Chondrocyte (in vitro differentiated cells): Measurements from ENCODE around the gene SMIM32. TPM values are rescaled to one million over a fixed set of nuclear protein-coding genes. Genes with fewer than 3 reads are reported as not detected.

Source experiments
- DNase-seq: peaks from one replicate; pipeline ENCODE4 v3.0.0; 2021; ENCODE audit warnings: mixed read lengths, low spot score
- H3K27ac Mint-ChIP-seq: one replicate; pipeline ENCODE4 v1.8.0; 2021; ENCODE audit warnings: mild to moderate bottlenecking, moderate library complexity, mixed read lengths; ENCODE audit not compliant: unreplicated experiment
- H3K27me3 Mint-ChIP-seq: 2 replicates; pipeline ENCODE4 v1.8.0; 2021; ENCODE audit warnings: low read depth, mixed read lengths
- H3K36me3 Mint-ChIP-seq: 2 replicates; pipeline ENCODE4 v1.8.0; 2021; ENCODE audit warnings: low read depth, mixed read lengths
- H3K4me1 Mint-ChIP-seq: 2 replicates; pipeline ENCODE4 v1.8.0; 2021; ENCODE audit warnings: low read depth, mild to moderate bottlenecking, mixed read lengths
- H3K4me3 Mint-ChIP-seq: one replicate; pipeline ENCODE4 v1.8.0; 2021; ENCODE audit warnings: mild to moderate bottlenecking, moderate library complexity, mixed read lengths; ENCODE audit not compliant: unreplicated experiment
- H3K9me3 Mint-ChIP-seq: 2 replicates; pipeline ENCODE4 v1.8.0; 2021; ENCODE audit warnings: low read depth, mixed read lengths
- CTCF ChIP-seq: fragments of 200-600 bp; sonication (generic); IDR thresholded peaks from 2 replicates; pipeline ENCODE4 v1.5.0; 2021; ENCODE audit warnings: antibody characterized with exemption, mild to moderate bottlenecking, moderate library complexity
- total RNA-seq: library from RNA; stranded (reverse); gene quantifications from 3 replicates; pipeline ENCODE4 v1.2.1, GENCODE V29; 2021

SMIM32 gene
- total RNA-seq, 1 donor from 2014 or later: not detected

DNA sequence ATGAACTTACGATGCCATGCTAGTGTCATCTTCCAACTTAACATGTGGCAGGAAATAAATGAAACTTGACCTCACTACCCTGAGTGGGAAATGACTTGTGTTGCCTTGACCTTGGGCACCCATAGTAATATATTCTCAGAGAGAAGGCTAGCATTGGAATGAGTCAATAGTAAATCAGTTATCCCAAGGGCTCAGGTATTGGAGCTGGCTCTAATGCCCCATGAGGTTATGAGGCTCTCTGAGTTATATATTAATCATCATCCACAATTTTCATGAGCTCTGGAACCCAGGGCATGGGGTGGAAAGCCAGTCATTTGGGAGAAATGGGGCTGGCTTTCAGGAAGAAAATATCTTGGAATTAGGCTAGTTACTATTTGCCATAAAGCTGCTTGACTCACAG, 42.4 kb upstream of the SMIM32 start:
- H3K9me3 Mint-ChIP-seq: no peaks in the 10 kb centered on the region
- H3K4me1 Mint-ChIP-seq: no peaks in the 10 kb centered on the region
- no peak overlapping the region for H3K4me3 Mint-ChIP-seq
- no peak for DNase-seq
- no peak for TF ChIP-seq CTCF
- no peak overlapping the region for H3K27ac Mint-ChIP-seq
- H3K36me3 Mint-ChIP-seq: peaks cover 1% of the 10 kb centered on the region
- peaks cover 38% of the 10 kb centered on the region for H3K27me3 Mint-ChIP-seq

- no peak for DNase-seq
- Mint-ChIP-seq H3K4me3 (no peak overlapping the region), H3K36me3 (no peaks in the 10 kb centered on the region), H3K9me3 (no peaks in the 10 kb centered on the region), H3K4me1 (no peaks in the 10 kb centered on the region), H3K27ac (no peak overlapping the region), H3K27me3 (peaks cover 39% of the 10 kb centered on the region)
- no peak for TF ChIP-seq CTCF
These were observed 39.4 kb upstream of the SMIM32 start for GRCh38 chr5:136232316-136232715.

GRCh38 chr5:136230176-136230575, 37.2 kb upstream of the SMIM32 start:
- no peaks in the 10 kb centered on the region for H3K36me3 Mint-ChIP-seq
- no peaks in the 10 kb centered on the region for H3K4me1 Mint-ChIP-seq
- H3K27me3 Mint-ChIP-seq: peaks cover 41% of the 10 kb centered on the region
- H3K4me3 Mint-ChIP-seq: no peak overlapping the region
- no peak for TF ChIP-seq CTCF
- no peak overlapping the region for H3K27ac Mint-ChIP-seq
- no peaks in the 10 kb centered on the region for H3K9me3 Mint-ChIP-seq
- no peak for DNase-seq

- Mint-ChIP-seq H3K9me3 (peaks cover 3% of the 10 kb centered on the region), H3K27me3 (peaks cover 55% of the 10 kb centered on the region), H3K4me3 (no peak overlapping the region), H3K4me1 (no peaks in the 10 kb centered on the region), H3K27ac (no peak overlapping the region), H3K36me3 (peaks cover 4% of the 10 kb centered on the region)
- no peak for TF ChIP-seq CTCF
- DNase-seq: no peak
These were observed 35.3 kb upstream of the SMIM32 start for GRCh38 chr5:136228136-136228757.

- H3K4me1 Mint-ChIP-seq: no peaks in the 10 kb centered on the region
- H3K36me3 Mint-ChIP-seq: peaks cover 4% of the 10 kb centered on the region
- no peak overlapping the region for H3K27ac Mint-ChIP-seq
- no peak for TF ChIP-seq CTCF
- peaks cover 58% of the 10 kb centered on the region for H3K27me3 Mint-ChIP-seq
- no peak overlapping the region for H3K4me3 Mint-ChIP-seq
- DNase-seq: no peak
- H3K9me3 Mint-ChIP-seq: peaks cover 7% of the 10 kb centered on the region
These were observed 33.4 kb upstream of the SMIM32 start for GRCh38 chr5:136226401-136226800.
